ENCODE measurements around the gene FAM135A.
"Not testable (repeated sequence)": the region's sequence is repeated elsewhere in the genome, so short reads cannot be mapped to it uniquely, and the experiment has no call there.

Gene FAM135A

GRCh38 chr6:70531133-70531532 lies 117.8 kb downstream of the FAM135A start:
- in situ Hi-C loops (cut with MboI; ENCODE audit: low sequenced_read_pairs): no loop called here

- in situ Hi-C loops (cut with MboI; ENCODE audit: low sequenced_read_pairs): no loop called here
Observed at GRCh38 chr6:70537266-70537665, 124.0 kb downstream of the FAM135A start.

DNA sequence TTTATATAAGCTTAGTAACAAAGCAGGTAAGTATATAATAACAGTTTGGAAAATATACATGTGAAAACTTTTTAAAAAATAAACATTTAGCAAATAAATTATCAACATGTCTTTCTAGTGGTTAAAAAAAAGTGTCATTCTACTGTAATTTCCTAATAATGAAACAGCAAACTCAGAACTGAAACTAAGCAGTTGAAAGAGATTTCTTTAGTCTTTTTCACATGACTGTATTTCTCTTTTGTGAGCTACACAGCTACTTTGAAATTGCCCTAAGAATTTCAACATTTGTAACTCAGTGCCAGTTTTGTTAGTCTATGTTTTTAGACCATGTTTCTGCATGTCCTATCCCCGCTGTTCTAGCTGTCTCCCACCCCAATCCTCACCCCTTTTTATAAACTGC lies 125.1 kb downstream of the FAM135A start:
- in situ Hi-C loops (cut with MboI; ENCODE audit: low sequenced_read_pairs): no loop called here

GRCh38 chr6:70547313-70547712 lies 134.0 kb downstream of the FAM135A start:
- in situ Hi-C loops (cut with MboI; ENCODE audit: low sequenced_read_pairs): no loop called here

DNA sequence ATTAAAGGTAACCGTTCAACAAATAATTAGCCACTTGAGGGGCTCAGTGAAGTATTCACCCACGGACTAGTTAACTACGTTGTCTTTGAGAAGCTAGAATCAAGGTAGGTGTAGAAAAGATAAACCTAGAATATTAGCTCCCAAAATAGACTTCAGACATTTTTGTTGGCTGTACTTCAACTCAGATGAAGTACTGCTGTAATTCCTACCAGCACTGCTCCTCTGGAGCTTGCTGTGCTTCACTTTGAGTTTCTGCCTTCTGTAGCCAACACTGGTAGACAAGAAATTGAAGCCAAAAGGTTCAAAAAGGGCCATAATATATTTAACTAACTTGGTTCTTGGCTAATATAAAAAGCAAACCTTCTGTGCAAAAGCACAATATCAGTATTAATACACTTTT lies 134.6 kb downstream of the FAM135A start:
- in situ Hi-C loops (cut with MboI; ENCODE audit: low sequenced_read_pairs): no loop called here

DNA sequence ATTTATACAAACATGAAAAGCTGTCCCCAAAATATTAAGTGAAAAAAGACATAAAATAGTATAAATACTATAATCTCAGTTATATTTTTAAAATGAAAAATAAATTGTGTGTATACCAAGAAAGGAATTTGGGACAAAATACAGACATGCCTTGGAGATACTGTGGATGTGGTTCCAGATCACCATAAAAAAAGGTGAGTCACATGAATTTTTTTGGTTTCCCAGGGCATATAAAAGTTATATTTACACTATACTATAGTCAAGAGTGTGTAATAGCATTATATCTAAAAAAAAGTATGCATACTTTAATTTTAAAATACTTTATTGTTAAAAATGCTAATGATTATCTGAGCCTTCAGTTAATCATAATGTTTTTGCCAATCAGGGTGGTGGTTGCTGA lies 136.0 kb downstream of the FAM135A start:
- in situ Hi-C loops (cut with MboI; ENCODE audit: low sequenced_read_pairs): no loop called here

- in situ Hi-C loops (cut with MboI; ENCODE audit: low sequenced_read_pairs): no loop called here
Observed at GRCh38 chr6:70551566-70551965, 138.3 kb downstream of the FAM135A start.

GRCh38 chr6:70552286-70552940 lies 139.1 kb downstream of the FAM135A start:
- in situ Hi-C loops (cut with MboI; ENCODE audit: low sequenced_read_pairs): not testable (repeated sequence)

- in situ Hi-C loops (cut with MboI; ENCODE audit: low sequenced_read_pairs): no loop called here
Observed at GRCh38 chr6:70552974-70553373, 139.7 kb downstream of the FAM135A start.

DNA sequence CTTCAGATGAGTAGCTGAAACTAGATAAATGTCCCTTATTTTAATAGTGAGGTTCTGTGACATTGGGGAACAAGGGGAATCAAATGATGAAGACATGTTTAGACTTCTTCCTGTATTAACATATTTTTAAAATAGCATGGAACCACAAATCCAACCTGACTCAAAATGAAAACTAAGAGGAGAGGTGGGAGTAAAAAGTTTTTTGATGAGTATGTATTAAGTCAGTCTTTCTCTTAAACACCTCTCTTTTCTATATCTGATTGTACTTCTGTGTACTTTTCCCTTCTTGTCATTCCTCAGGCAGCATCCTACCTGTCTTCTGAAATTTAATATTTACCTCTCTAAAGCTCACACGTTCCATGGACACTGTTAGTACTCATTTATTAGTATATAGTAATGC lies 144.7 kb downstream of the FAM135A start:
- in situ Hi-C loops (cut with MboI; ENCODE audit: low sequenced_read_pairs): no loop called here

- in situ Hi-C loops (cut with MboI; ENCODE audit: low sequenced_read_pairs): not testable (repeated sequence)
Observed at GRCh38 chr6:70562401-70562800, 149.1 kb downstream of the FAM135A start.

DNA sequence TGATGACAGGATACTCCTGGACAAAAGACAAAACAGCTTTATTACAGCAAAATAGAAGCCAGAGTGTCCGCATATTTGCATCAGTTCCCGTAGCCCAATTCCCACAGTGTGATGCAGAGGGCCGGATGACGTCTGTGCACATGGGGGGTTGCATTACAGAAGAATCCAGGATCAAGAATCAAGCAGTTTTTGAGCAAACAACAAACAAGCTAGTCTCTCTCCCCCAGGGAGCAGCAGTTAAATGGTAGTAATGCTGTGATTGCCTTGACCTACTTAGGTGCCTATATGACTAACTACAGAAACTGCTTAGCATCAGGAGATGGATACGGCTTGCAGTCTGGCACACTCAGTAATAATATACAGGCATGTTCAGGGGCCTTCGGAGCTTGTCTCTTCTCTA lies 150.2 kb downstream of the FAM135A start:
- in situ Hi-C loops (cut with MboI; ENCODE audit: low sequenced_read_pairs): no loop called here

- in situ Hi-C loops (cut with MboI; ENCODE audit: low sequenced_read_pairs): no loop called here
Observed at GRCh38 chr6:70566751-70567382, 153.6 kb downstream of the FAM135A start, which contains the start of gene SDHAF4. Gene SDHAF4, plus strand, starts transcription at chr6:70566930. Its CDS starts 11 bp downstream, at chr6:70566941.

- in situ Hi-C loops (cut with MboI; ENCODE audit: low sequenced_read_pairs): no loop called here
Observed at GRCh38 chr6:70574643-70575042, 161.3 kb downstream of the FAM135A start.

GRCh38 chr6:70575899-70576495 lies 162.7 kb downstream of the FAM135A start:
- in situ Hi-C loops (cut with MboI; ENCODE audit: low sequenced_read_pairs): no loop called here

DNA sequence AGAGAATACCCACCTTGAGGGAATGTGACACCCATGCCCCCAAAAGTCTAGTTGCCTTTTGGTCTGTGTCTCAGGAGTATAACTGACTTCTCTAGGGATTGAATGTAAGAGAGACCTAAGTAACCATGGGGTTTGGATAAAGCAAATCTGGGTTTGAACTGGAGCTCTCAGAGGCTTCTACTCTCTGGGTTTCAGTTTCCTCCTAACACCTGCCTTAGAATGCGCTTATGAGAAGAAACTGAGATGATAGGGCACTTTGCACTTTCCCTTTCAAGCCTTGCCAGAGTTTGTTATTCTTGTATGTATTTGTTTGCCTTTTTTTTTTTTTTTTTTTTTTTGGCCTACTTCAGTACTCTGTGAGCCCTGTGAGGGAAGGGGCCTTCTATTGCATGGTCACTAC lies 172.8 kb downstream of the FAM135A start:
- in situ Hi-C loops (cut with MboI; ENCODE audit: low sequenced_read_pairs): no loop called here

DNA sequence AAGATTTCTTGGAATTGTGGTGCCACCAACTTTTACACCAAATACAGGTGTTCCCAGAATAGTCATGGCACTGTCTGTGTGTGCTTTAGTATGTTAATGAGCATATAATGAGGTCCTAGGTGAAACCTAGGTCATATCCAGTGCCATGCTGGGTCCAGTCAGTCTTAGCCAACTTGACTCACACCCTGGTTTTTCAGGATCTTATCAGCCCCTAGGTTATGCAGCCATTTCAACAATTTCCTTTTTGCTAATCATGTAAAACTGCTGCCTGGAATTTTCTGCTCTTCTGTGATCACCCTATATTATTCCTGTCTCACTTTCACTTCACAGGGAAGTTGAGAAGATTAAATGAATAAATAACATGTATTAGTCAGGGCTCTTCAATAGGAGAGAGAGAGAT lies 177.1 kb downstream of the FAM135A start:
- in situ Hi-C loops (cut with MboI; ENCODE audit: low sequenced_read_pairs): no loop called here

GRCh38 chr6:70592391-70593117 lies 179.2 kb downstream of the FAM135A start:
- in situ Hi-C loops (cut with MboI; ENCODE audit: low sequenced_read_pairs): no loop called here

GRCh38 chr6:70593118-70593486 lies 179.8 kb downstream of the FAM135A start:
- in situ Hi-C loops (cut with MboI; ENCODE audit: low sequenced_read_pairs): no loop called here

DNA sequence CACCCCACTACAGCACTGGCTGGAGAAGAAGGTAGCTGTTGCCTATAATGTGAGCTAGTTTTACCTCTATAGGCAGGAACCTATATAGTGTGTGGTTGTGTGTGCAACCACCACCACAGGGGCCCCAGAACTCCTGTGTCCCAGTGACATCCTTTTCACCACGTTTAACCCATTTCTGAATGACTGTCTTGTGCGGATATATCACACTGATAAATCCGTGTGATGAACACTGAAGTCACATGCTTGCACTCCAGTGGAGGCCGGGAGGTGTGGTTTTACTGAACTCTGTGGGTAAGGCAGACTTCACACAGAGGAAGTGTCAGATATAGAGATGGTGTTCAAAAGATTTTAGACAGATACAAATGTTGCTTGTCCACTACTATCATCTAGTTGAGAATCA lies 185.9 kb downstream of the FAM135A start:
- in situ Hi-C loops (cut with MboI; ENCODE audit: low sequenced_read_pairs): no loop called here

DNA sequence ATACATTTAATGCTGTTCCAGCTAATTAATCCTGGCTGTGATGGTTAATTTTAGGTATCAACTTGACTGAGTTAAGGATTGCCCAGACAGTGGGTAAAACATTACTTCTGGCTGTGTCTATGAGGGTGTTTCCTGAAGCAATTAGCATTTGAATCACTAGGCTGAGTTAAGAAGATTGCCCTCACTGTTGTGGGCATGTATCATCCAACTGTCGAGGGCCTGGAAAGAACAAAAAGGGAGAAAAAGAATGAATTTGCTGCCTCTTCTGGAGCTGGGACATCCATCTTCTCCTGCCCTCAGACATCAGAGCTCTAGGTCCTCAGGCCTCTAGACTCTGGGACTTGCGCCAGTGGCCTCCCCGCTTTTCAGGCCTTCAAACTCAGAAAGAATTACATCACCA lies 187.7 kb downstream of the FAM135A start:
- in situ Hi-C loops (cut with MboI; ENCODE audit: low sequenced_read_pairs): no loop called here

- in situ Hi-C loops (cut with MboI; ENCODE audit: low sequenced_read_pairs): no loop called here
Observed at GRCh38 chr6:70604254-70604653, 190.9 kb downstream of the FAM135A start.

All from hTERT RPE-1 (cell line).